Suprapubic skin (tissue), 3 donors: Measurements from ENCODE around the gene NLE1.

ENCODE experiments used
- CTCF ChIP-seq, 2 donors: fragments of 200-600 bp in 1 of 2; fragments of 450-650 bp in 1 of 2; sonication (generic) in 1 of 2; IDR thresholded peaks; one replicate each; pipeline ENCODE4 v1.5.1; 2016 to 2019; ENCODE audit warnings: antibody characterized with exemption in 2 of 2, mild to moderate bottlenecking in 1 of 2, moderate library complexity in 1 of 2
- POLR2A ChIP-seq, 2 donors: fragments of 450-650 bp; IDR thresholded peaks; one replicate each; pipeline ENCODE4 v1.6.1; 2017; ENCODE audit warnings: antibody characterized with exemption in 2 of 2, mild to moderate bottlenecking in 2 of 2, moderate library complexity in 2 of 2

DNA sequence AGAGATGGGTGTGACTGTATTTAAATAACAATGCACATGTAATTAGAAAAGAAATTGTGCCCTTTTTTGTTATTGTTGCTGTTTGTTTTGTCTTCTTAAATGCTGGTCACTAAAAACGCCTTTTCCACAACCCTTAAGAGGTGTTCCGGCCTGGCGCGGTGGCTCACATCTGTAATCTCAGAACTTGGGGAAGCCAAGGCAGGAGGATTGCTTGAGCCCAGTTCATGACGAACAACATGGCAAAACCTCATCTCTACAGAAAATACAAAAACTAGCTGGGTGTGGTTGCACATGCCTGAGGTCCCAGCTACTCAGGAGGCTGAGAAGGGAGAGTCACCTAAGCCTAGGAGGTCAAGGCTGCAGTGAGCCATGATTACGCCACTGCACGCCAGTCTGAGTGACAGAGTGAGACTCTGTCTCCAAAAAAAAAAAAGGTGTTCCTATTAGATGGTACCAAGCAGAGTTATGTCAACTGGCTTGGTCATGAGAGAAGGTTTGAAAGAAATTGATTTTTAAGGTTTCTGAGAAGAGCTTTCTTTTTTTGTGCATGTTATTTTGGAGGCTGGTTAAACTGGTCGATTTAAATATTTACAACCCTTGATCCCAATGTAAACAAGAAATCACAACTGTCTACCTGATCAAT lies 55.1 kb downstream of the NLE1 start:
- TF ChIP-seq CTCF (IDR thresholded peaks at IDR 0.05) = no peak
- no peak for TF ChIP-seq POLR2A (IDR thresholded peaks at IDR 0.05)
